Gastroesophageal sphincter (tissue), 3 donors: ENCODE data around the gene WDR64.

Experiments
- POLR2A ChIP-seq, 2 donors: fragments of 450-650 bp; IDR thresholded peaks; one replicate each; pipeline ENCODE4 v1.6.1; 2017; ENCODE audit warnings: antibody characterized with exemption in 2 of 2, mild to moderate bottlenecking in 2 of 2, moderate library complexity in 1 of 2
- POLR2AphosphoS5 ChIP-seq: sonication (generic); formaldehyde crosslinking; IDR thresholded peaks from one replicate; pipeline ENCODE4 v1.6.1; 2017; ENCODE audit warnings: antibody characterized with exemption
- TF ChIP-seq, protein P1 (sequence below), 4 experiments: fragments of 200-600 bp in 2 of 4; fragments of 450-650 bp in 2 of 4; sonication (generic) in 1 of 4; IDR thresholded peaks; one replicate each; pipeline ENCODE4 v1.5.1; 2017 to 2019; ENCODE audit warnings: antibody characterized with exemption in 4 of 4, mild to moderate bottlenecking in 2 of 4, moderate library complexity in 2 of 4

DNA sequence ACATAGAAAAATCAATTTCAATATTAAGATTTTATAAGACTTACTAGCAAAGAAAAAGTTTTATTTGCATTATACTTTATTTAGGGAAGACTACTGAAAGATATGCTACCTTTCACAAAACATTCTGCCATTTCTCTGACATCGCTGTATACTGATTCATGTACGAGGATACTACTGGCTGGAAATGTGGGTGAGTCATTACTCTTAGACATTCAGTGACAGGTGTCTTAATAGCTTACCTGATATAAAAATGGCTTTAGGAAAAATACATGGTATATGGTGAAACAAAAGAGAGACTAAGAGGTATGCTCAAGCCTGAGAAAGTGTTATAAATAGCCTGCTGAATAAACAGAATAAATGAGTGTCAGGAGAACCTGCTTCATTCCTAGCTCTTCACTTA lies 122.9 kb downstream of the WDR64 start:
- TF ChIP-seq POLR2A (IDR thresholded peaks at IDR 0.05) = no peak
- TF ChIP-seq POLR2AphosphoS5 = no peak
- TF ChIP-seq, protein P1, sequence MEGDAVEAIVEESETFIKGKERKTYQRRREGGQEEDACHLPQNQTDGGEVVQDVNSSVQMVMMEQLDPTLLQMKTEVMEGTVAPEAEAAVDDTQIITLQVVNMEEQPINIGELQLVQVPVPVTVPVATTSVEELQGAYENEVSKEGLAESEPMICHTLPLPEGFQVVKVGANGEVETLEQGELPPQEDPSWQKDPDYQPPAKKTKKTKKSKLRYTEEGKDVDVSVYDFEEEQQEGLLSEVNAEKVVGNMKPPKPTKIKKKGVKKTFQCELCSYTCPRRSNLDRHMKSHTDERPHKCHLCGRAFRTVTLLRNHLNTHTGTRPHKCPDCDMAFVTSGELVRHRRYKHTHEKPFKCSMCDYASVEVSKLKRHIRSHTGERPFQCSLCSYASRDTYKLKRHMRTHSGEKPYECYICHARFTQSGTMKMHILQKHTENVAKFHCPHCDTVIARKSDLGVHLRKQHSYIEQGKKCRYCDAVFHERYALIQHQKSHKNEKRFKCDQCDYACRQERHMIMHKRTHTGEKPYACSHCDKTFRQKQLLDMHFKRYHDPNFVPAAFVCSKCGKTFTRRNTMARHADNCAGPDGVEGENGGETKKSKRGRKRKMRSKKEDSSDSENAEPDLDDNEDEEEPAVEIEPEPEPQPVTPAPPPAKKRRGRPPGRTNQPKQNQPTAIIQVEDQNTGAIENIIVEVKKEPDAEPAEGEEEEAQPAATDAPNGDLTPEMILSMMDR (IDR thresholded peaks at IDR 0.05) = no peak
